ENCODE results near the gene STIP1. TPM values are rescaled to one million over a fixed set of nuclear protein-coding genes. Genes with fewer than 3 reads are reported as not detected.

The STIP1 gene
- total and polyA plus RNA-seq, 2 of the 8 experiments (the other 6 are each of a cell fraction or from before 2014, with no cell fraction given): 140 to 329 TPM

DNA sequence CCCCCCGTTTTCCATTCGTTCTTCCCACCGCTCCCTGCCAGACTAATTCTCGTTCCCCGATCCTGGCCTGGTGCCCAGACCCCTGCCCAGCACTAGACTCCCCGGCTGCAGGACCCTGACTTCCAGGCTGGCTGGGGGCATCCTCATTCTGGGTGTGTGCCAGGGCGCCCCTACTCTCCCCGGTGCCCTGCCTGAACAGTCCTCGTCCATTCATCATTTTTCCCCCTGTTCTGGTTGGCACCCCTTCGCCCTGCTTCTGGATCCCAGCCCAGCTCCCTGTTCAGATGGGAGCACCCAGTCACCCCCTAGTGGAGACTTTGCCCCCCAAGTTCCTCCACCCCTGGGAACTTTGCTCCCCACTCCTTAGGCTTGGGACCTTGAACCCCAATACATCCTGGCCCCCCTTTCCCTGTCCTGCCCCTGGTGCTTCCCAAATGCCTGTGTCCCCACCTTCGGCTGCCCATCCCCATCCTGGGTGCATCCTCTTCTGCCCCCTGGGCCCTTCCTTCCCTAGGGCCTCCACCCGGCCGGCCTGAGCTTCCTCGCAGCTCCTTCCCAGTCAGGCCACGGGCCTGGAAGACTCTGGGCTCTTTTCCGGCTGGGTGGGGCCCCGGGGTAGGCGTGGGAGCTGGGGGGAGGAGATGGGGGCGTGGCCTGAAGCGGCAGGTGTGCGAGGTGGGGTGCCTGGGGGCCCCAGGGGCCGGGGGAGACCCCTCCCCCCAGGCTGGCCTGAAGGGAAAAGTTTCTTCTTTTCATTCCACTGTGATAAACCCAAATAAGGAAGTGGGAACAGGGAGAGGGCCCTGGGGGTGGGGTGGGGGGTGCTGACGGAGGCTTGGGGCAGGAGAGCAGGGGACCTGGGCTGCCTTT lies 66.3 kb downstream of the STIP1 start (continued):
- TF ChIP-seq, protein P1, sequence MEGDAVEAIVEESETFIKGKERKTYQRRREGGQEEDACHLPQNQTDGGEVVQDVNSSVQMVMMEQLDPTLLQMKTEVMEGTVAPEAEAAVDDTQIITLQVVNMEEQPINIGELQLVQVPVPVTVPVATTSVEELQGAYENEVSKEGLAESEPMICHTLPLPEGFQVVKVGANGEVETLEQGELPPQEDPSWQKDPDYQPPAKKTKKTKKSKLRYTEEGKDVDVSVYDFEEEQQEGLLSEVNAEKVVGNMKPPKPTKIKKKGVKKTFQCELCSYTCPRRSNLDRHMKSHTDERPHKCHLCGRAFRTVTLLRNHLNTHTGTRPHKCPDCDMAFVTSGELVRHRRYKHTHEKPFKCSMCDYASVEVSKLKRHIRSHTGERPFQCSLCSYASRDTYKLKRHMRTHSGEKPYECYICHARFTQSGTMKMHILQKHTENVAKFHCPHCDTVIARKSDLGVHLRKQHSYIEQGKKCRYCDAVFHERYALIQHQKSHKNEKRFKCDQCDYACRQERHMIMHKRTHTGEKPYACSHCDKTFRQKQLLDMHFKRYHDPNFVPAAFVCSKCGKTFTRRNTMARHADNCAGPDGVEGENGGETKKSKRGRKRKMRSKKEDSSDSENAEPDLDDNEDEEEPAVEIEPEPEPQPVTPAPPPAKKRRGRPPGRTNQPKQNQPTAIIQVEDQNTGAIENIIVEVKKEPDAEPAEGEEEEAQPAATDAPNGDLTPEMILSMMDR (IDR thresholded peaks at IDR 0.05; ENCODE audit: control extremely low read depth in 1 of 3, insufficient read depth in 1 of 3, low read depth in 1 of 3, low read length in 3 of 3): peak in 1 of 3 experiments; percentile 36; a peak in 1 of 4 replicates
- TF ChIP-seq MAFK (IDR thresholded peaks at IDR 0.05; ENCODE audit: low read depth, low read length): no peak
- 0 out of 2 replicates have a peak, but pooled peaks have one; percentile 12 for TF ChIP-seq PHF8 (conservative IDR thresholded peaks at IDR 0.05; ENCODE audit: low read depth, low read length)
- peak; percentile 62 for TF ChIP-seq TAF7 (optimal IDR thresholded peaks at IDR 0.05; ENCODE audit: borderline replicate concordance, low read depth, low read length)
- TF ChIP-seq RBBP5 (IDR thresholded peaks at IDR 0.05; ENCODE audit: borderline replicate concordance, low read depth, low read length): no peak

Data from H1 (cell line).